ENCODE measurements around the gene CACNB2.

Gene CACNB2

GRCh38 chr10:18231480-18231879, 91.3 kb downstream of the CACNB2 start:
- DNase-seq: no peak

GRCh38 chr10:18233775-18234174, 93.6 kb downstream of the CACNB2 start:
- DNase-seq: peak; percentile 31

- no peak for DNase-seq
Observed at GRCh38 chr10:18235477-18235876, 95.3 kb downstream of the CACNB2 start.

GRCh38 chr10:18236756-18237155, 96.5 kb downstream of the CACNB2 start:
- DNase-seq: no peak

GRCh38 chr10:18238870-18239485, 98.8 kb downstream of the CACNB2 start:
- DNase-seq: peak; percentile 71

GRCh38 chr10:18240185-18240882, 100.1 kb downstream of the CACNB2 start:
- peak; percentile 2 for DNase-seq

- no peak for DNase-seq
Observed at GRCh38 chr10:18246967-18247366, 106.7 kb downstream of the CACNB2 start.

- no peak for DNase-seq
Observed at GRCh38 chr10:18252086-18252485, 111.9 kb downstream of the CACNB2 start.

GRCh38 chr10:18254086-18254485, 113.9 kb downstream of the CACNB2 start:
- DNase-seq: no peak

GRCh38 chr10:18254692-18255091, 114.5 kb downstream of the CACNB2 start:
- no peak for DNase-seq

- DNase-seq: peak; percentile 33
Observed at GRCh38 chr10:18260310-18260922, 120.2 kb downstream of the CACNB2 start.

GRCh38 chr10:18261063-18261610, 120.9 kb downstream of the CACNB2 start:
- DNase-seq: peak; percentile 5

- no peak for DNase-seq
Observed at GRCh38 chr10:18261768-18262231, 121.6 kb downstream of the CACNB2 start.

- DNase-seq: no peak
Observed at GRCh38 chr10:18264466-18265050, 124.3 kb downstream of the CACNB2 start.

GRCh38 chr10:18268005-18268404, 127.8 kb downstream of the CACNB2 start:
- no peak for DNase-seq

GRCh38 chr10:18271491-18271890, 131.3 kb downstream of the CACNB2 start:
- DNase-seq: no peak

- DNase-seq: no peak
Observed at GRCh38 chr10:18273039-18273438, 132.8 kb downstream of the CACNB2 start.

- no peak for DNase-seq
Observed at GRCh38 chr10:18278181-18278580, 138.0 kb downstream of the CACNB2 start.

- no peak for DNase-seq
Observed at GRCh38 chr10:18279173-18279572, 138.9 kb downstream of the CACNB2 start.

GRCh38 chr10:18282094-18282493, 141.9 kb downstream of the CACNB2 start:
- no peak for DNase-seq

GRCh38 chr10:18290651-18291313, 150.6 kb downstream of the CACNB2 start:
- peak; percentile 92 for DNase-seq
